ENCODE measurements around the gene STXBP6. TPM values are rescaled to one million over a fixed set of nuclear protein-coding genes. Genes with fewer than 3 reads are reported as not detected.

The STXBP6 gene
- total and polyA plus RNA-seq, 2 donors (not counting 3 experiments of a cell fraction or from before 2014, with no cell fraction given), result 0.06 TPM; not detected in 1

GRCh38 chr14:24784981-24785380 is 265.0 kb downstream of the STXBP6 start:
- CTCF ChIA-PET, result no interaction called here
- Histone ChIP-seq H3K9ac (replicated peaks; ENCODE audit: extremely low read depth, insufficient read depth, low read length) (no peak overlapping the region), H2AFZ (ENCODE audit: low read depth, low read length) (no peak overlapping the region), H3K27ac (ENCODE audit: insufficient read depth, low read depth, low read length) (no peak overlapping the region), H3K9me1 (replicated peaks; ENCODE audit: control insufficient read depth, extremely low read depth, insufficient read depth, low read length) (no peaks in the 10 kb centered on the region), H3K36me3 (ENCODE audit: control insufficient read depth in 2 of 2, extremely low read depth in 1 of 2, insufficient read depth in 2 of 2, low read length in 2 of 2) (no peaks in the 10 kb centered on the region), H3K4me1 (ENCODE audit: control insufficient read depth, extremely low read depth, insufficient read depth, low read length) (no peaks in the 10 kb centered on the region), H3K4me2 (ENCODE audit: insufficient read depth, low read length) (no peak overlapping the region), H3K9me3 (replicated peaks; ENCODE audit: control insufficient read depth, insufficient read depth, low read length) (no peaks in the 10 kb centered on the region), H3K4me3 (replicated peaks in 1 of 3; ENCODE audit: insufficient read depth in 1 of 3, low read depth in 1 of 3, low read length in 3 of 3) (no peak overlapping the region), H3K79me2 (ENCODE audit: control insufficient read depth, insufficient read depth, low read length) (no peaks in the 10 kb centered on the region), H3K27me3 (ENCODE audit: control insufficient read depth in 2 of 2, insufficient read depth in 2 of 2, low read length in 2 of 2) (peaks cover 0 to 3% of the 10 kb centered on the region in 2 experiments), H4K20me1 (replicated peaks; ENCODE audit: control insufficient read depth, extremely low read depth, insufficient read depth, low read length) (no peaks in the 10 kb centered on the region)
- FAIRE-seq, result no peak
- no TSS peak for BruUV-seq (replicated peaks)
- no peak for DNase-seq (ENCODE audit: low read depth, low spot score)
- TF ChIP-seq MYC (IDR thresholded peaks at IDR 0.05; ENCODE audit: low read depth, low read length) (no peak), POLR2A (IDR thresholded peaks at IDR 0.05; ENCODE audit: low read depth, low read length) (no peak), JUN (IDR thresholded peaks at IDR 0.05; ENCODE audit: borderline replicate concordance, insufficient read depth, insufficient read length, low read depth) (no peak), MAX (IDR thresholded peaks at IDR 0.05; ENCODE audit: insufficient read depth, insufficient read length) (no peak), CTCF (IDR thresholded peaks at IDR 0.05; ENCODE audit: extremely low read depth in 1 of 2, insufficient read depth in 1 of 2, low read depth in 1 of 2, low read length in 2 of 2) (no peak), GATA2 (IDR thresholded peaks at IDR 0.05; ENCODE audit: insufficient read depth, insufficient read length, low read depth, low read length) (no peak), FOS (IDR thresholded peaks at IDR 0.05; ENCODE audit: borderline replicate concordance, insufficient read depth, low read length) (no peak), POLR2AphosphoS5 (IDR thresholded peaks at IDR 0.05; ENCODE audit: insufficient read depth, low read depth, low read length) (no peak), EZH2 (IDR thresholded peaks at IDR 0.05; ENCODE audit: borderline replicate concordance, low read depth, low read length, severe bottlenecking) (no peak)
- POLR2A ChIA-PET, result no interaction called here
- intact Hi-C loops (cut with micrococcal nuclease) (no loop called here), dilution Hi-C loops (cut with MboI; ENCODE audit: extremely low pct_ligation_motif_present, low sequenced_read_pairs) (no loop called here)

Data from endothelial cell of umbilical vein (primary cell).